Endothelial cell (in vitro differentiated cells): ENCODE results near the gene CDK5RAP1. TPM values are rescaled to one million over a fixed set of nuclear protein-coding genes. Genes with fewer than 3 reads are reported as not detected.

Source experiments
- DNase-seq: peaks from one replicate; pipeline ENCODE4 v3.0.0; 2021; ENCODE audit warnings: low spot score
- H3K27ac Mint-ChIP-seq: one replicate; pipeline ENCODE4 v1.8.0; 2021; ENCODE audit warnings: mixed read lengths, inconsistent platforms; ENCODE audit not compliant: unreplicated experiment
- H3K27me3 Mint-ChIP-seq: one replicate; pipeline ENCODE4 v1.8.0; 2021; ENCODE audit warnings: mild to moderate bottlenecking, moderate library complexity, mixed read lengths, inconsistent platforms; ENCODE audit not compliant: unreplicated experiment
- H3K36me3 Mint-ChIP-seq: one replicate; pipeline ENCODE4 v1.8.0; 2021; ENCODE audit warnings: mild to moderate bottlenecking, low read depth, mixed read lengths, inconsistent platforms; ENCODE audit not compliant: unreplicated experiment
- H3K4me1 Mint-ChIP-seq: one replicate; pipeline ENCODE4 v1.8.0; 2021; ENCODE audit warnings: mild to moderate bottlenecking, mixed read lengths, inconsistent platforms; ENCODE audit not compliant: unreplicated experiment
- H3K4me3 Mint-ChIP-seq: one replicate; pipeline ENCODE4 v1.8.0; 2021; ENCODE audit warnings: mild to moderate bottlenecking, mixed read lengths, inconsistent platforms; ENCODE audit not compliant: unreplicated experiment
- H3K9me3 Mint-ChIP-seq: one replicate; pipeline ENCODE4 v1.8.0; 2021; ENCODE audit warnings: mixed read lengths, inconsistent platforms; ENCODE audit not compliant: unreplicated experiment
- total RNA-seq: library from RNA; stranded (reverse); fragmentation: NEBNext Ultra II Directional; extraction: Animal tissue kit (Norgen Biotek cat#: 25700); gene quantifications from one replicate; pipeline ENCODE4 v1.2.1, GENCODE V29; 2021; ENCODE audit not compliant: unreplicated experiment
- TF ChIP-seq, protein P1 (sequence below): fragments of 200-600 bp; sonication (generic); IDR thresholded peaks from one replicate; pipeline ENCODE4 v1.5.0; 2021; ENCODE audit warnings: antibody characterized with exemption; ENCODE audit not compliant: unreplicated experiment

Gene CDK5RAP1
- total RNA-seq, 1 donor from 2014 or later: 42.7 TPM

DNA sequence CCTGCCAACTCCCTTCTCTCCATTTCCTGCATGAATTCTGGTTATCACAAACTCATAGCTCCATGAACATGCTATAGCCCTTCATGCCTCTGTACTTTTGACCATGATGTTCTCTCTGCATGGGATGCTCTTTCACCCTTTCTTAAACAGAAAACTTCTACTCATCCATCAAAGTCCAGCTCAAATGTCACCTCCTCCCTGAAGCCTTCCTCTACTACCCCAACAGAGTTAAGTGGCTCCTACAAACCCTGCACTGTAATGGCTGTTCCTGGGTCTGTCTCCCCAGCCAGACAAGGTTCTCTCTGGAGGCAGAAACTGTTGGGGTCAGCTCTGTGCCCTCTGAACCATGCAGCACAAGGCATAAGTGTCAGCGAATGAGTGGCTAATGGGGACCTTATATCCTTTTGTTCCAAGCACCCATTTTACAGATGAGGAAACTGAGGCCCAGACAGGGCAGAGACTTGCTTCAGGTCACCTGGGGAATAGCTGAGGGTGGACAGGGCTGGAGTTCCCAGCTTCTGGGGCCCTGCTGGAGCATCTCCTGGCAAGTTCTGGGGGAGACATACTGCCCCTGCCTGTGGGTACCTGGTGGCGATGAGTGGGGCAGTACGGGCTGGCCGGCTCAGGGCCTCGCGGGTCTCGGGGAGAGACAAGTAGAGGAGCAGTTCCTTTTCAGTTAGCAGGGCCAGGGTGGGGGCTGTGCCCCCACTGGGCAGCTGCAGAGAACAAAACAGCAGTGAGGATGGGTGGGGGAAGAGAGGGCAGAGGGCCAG, 10.6 kb upstream of the CDK5RAP1 start:
- Mint-ChIP-seq H3K27ac (no peak overlapping the region), H3K4me3 (no peak overlapping the region), H3K36me3 (peaks cover 4% of the 10 kb centered on the region), H3K4me1 (no peaks in the 10 kb centered on the region), H3K9me3 (no peaks in the 10 kb centered on the region), H3K27me3 (peaks cover 1% of the 10 kb centered on the region)
- DNase-seq: no peak
- TF ChIP-seq, protein P1, sequence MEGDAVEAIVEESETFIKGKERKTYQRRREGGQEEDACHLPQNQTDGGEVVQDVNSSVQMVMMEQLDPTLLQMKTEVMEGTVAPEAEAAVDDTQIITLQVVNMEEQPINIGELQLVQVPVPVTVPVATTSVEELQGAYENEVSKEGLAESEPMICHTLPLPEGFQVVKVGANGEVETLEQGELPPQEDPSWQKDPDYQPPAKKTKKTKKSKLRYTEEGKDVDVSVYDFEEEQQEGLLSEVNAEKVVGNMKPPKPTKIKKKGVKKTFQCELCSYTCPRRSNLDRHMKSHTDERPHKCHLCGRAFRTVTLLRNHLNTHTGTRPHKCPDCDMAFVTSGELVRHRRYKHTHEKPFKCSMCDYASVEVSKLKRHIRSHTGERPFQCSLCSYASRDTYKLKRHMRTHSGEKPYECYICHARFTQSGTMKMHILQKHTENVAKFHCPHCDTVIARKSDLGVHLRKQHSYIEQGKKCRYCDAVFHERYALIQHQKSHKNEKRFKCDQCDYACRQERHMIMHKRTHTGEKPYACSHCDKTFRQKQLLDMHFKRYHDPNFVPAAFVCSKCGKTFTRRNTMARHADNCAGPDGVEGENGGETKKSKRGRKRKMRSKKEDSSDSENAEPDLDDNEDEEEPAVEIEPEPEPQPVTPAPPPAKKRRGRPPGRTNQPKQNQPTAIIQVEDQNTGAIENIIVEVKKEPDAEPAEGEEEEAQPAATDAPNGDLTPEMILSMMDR: no peak

GRCh38 chr20:33411242-33411641, 9.9 kb upstream of the CDK5RAP1 start:
- no peak overlapping the region for H3K4me3 Mint-ChIP-seq
- H3K27ac Mint-ChIP-seq: no peak overlapping the region
- peaks cover 1% of the 10 kb centered on the region for H3K27me3 Mint-ChIP-seq
- no peaks in the 10 kb centered on the region for H3K9me3 Mint-ChIP-seq
- DNase-seq: no peak
- H3K4me1 Mint-ChIP-seq: no peaks in the 10 kb centered on the region
- peaks cover 4% of the 10 kb centered on the region for H3K36me3 Mint-ChIP-seq
- TF ChIP-seq, protein P1: no peak

GRCh38 chr20:33410081-33410742, 8.9 kb upstream of the CDK5RAP1 start:
- no peak overlapping the region for H3K27ac Mint-ChIP-seq
- H3K4me1 Mint-ChIP-seq: no peaks in the 10 kb centered on the region
- H3K9me3 Mint-ChIP-seq: no peaks in the 10 kb centered on the region
- H3K27me3 Mint-ChIP-seq: peaks cover 1% of the 10 kb centered on the region
- DNase-seq: no peak
- peaks cover 4% of the 10 kb centered on the region for H3K36me3 Mint-ChIP-seq
- TF ChIP-seq, protein P1: no peak
- no peak overlapping the region for H3K4me3 Mint-ChIP-seq

- Mint-ChIP-seq H3K27me3 (peaks cover 1% of the 10 kb centered on the region), H3K4me3 (no peak overlapping the region), H3K36me3 (peaks cover 4% of the 10 kb centered on the region), H3K9me3 (no peaks in the 10 kb centered on the region), H3K27ac (no peak overlapping the region), H3K4me1 (no peaks in the 10 kb centered on the region)
- DNase-seq: no peak
- TF ChIP-seq, protein P1: no peak
Observed at GRCh38 chr20:33408716-33409654, 7.7 kb upstream of the CDK5RAP1 start.
